Activated T-cell treated with anti-CD3 and anti-CD28 coated beads for 48 hours (primary cell): ENCODE measurements around the gene COX5B.
"Not testable (repeated sequence)": the region's sequence is repeated elsewhere in the genome, so short reads cannot be mapped to it uniquely, and the experiment has no call there.

ENCODE experiments used
- DNase-seq: peaks from one replicate; pipeline ENCODE4 v3.0.0-alpha.2; 2020; ENCODE audit warnings: low read depth

COX5B gene

DNA sequence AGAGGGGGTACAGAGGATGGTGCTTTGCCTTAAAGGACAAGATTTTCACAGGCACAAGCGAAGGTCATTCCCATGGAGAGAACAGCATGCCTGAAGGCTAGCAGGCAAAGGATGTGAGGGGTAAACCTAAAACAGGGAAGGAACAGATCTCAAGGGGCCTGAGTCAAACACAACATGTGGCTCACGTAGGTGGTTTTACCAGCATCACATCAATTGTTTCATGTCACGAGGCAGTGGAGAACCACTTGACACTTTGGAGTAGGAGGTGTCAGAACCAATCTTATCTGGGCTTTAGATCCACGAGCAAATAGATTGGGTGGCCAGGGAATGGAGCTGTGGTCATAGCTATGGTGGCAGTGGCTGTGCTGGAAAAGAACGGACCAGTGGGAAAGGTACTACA is 8.4 kb downstream of the COX5B start:
- DNase-seq = no peak

DNA sequence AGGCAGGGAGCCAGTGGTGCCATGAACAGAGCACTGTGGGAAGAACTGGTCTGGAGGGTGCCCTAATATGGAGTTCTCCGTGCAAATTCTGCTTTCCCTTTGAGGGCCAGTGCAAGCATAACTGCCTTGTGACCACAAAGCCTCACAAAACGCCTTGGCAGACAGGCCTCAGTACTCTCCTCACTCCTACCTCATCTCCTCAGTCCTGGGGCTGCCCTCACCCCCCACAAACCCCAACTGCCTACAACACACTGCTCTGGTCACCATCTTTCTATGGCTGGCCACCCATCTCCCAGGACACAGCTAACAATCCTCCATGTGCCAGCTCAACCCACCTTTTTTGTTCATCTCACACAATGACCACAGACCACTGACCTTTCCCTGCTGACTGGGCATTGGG is 8.9 kb downstream of the COX5B start:
- no peak for DNase-seq

DNA sequence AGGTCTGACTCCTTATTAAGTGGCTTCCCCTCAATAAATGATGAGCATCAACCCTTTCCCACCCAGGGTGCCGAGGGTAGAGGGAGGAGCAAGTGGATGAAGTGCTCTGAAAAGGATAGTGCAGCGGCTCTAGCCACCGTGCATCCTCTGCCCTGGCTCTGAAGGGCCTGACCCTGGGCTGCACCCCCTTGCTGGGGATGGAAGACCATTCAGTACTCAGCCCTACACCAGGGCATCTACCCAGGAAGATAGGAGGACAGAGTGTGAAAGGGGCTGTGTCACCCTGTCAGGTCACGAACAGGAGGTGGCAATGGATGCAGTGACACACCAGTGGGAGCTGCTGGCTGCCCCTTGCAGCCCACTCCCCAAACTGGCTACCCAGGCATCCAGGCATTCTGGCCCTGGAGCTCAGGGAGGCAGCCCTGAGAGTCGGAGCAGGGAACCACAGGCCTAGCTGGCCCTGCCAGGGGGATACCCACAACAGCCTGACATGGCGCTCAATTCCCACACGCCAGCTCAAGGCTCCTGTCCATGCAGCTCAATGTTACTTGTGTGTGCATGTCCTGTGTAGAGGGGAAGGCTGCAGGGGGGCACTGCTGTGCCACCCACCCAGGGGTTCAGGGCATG is 10.4 kb downstream of the COX5B start:
- no peak for DNase-seq

DNA sequence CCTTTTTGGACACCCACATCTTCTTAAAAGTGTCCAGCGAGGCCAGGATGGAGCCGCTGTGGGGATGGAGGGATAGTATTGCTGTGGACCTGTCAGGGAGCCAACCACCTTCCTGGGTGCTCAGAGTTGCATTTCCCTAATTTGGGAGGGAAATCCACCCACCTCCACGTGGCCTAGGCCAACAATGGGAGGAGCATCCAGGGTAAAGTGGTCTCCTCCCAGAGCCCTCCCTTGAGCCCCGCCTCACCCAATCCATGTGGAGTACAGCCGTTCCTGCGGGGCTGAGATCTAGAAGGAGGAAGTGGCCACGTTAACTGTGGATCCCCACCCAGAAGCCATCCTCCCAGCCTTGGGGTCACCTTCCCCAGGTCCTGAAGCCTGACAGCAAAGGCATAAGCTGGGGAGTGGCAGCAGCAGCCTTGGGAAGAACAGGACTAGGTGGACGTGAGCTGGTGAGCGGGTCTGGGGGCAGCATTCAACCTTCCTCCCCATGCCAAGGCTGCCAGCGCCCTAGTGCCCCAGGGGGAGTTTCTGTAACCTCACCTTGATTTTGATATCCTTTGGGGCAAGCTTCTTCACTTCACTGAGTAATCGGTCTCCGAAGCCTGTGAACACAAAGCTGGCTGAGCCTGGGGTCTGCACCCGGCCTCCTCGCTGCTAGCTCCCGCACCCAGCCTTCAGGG is 11.2 kb downstream of the COX5B start:
- no peak for DNase-seq

DNA sequence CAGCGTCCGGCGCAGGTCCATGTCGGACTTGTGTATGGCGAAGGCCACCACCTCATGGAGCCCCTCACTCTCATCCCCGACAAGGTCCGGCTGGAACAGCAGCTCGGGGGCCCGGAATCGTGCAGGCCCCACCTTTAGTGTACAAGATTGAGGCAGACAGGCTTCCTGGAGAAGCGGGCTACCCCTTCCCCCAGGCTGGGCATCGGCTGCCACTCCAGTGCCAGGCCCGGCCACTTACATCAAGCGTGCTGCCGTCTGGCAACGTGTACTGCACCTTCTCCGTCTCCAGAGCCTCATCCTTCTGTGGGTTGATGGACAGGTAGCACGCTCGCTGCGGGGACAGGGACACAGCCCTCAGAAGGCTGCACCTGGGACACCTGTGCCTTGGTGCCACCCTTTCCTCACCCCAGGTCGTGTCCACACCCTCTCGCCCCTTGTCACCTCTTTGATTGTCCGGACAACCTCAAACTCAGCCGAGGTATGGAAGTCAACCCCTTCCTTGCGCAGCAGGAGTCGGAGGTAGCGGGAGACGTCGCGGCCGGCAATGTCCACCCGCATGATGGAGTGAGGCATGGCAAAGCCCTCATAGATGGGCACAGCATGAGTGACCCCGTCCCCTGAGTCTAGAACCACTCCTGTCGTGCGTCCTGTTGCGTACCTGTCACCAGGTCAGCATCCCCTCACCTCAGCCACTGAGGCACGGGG is 12.3 kb downstream of the COX5B start:
- no peak for DNase-seq

DNA sequence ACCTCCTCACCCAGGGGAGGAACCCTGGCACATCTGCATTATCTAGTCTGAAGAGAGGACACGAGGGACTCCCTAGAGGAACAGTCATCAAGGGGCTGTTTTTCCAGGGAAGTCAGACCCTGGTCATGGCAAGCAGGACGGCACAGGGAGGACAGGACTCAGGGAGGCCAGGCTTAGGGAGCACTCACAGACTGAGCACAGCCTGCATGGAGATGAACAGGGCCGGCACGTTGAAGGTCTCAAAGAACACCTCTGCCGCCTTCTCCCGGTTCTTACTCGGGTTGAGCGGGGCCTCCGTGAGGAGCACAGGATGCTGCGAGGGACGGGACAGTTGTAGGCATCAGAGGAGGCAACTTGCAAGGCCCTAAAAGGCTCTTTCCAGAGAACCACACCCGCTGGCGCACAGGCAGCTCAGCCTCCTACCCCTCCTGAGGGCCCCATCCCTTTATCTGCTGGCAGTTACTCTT is 12.9 kb downstream of the COX5B start:
- DNase-seq = no peak

DNA sequence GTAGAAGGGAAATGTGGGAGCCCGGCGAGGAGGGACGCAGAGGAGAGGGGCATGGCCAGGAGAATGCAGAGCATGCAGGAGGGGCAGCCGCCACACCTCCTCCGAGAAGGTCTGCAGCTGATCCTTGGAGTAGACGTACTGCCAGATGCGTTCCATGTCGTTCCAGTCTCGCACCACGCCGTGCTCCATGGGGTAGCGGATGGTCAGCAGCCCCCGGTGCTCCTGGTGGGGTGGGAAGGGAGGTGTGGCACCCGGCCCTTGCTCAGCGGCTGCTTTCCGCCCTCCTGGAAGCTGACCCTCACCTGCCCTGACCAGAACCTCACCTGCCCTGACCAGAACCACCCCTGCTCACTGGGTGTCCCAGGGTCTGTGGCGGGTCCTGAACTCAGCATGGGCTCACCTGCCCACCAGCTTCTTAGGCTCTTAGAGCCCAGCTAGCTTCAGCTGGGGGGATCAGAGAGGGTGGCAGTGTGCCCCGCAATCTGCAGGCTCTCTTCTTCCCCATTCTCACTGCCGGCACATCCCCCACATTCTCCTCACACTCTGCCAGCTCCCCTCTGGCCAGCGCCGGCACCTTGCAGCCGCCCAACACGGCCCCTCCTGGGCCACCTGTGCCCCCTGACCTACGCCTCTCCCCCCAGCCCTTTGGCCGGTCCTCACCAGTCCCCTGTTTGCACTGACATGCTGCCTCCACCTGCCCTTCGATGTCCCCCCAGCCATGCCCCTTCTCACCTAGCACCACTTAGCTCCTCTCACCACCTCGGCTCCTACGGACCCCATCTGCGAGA is 13.6 kb downstream of the COX5B start:
- DNase-seq = no peak

DNA sequence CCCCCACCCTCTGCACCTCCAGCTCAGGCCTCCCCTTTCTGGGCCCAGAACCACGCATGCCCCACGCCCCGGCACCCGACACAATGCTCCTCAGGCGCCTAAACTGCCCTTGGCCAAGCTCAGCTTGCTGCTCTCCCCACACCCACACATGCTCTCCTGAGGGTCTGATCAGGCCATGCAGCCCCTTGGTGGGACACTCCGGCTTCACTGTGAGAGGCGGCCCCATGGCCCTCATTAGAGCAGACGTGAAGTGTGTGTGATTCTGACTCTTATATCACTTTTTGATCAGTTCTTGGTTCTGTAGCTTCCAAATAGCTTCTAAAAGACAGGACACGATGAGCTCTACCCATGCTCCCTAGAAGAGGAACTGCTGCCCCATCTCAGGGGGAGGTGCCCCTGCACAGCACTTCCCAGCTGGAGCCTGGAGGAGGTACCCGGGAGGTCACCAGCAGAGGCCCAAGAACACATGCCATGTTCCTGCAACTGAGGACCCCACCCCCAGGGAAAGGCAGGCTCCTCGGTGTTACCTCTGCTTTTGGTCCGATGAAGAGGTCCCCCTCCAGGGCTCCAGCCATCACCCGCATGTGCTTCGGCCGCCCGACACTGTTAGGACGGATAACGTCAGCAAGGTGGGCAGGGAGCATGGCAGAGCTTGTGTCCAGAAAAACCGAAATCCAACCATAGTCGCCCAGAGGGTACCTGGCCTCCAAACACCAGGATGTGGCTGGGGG is 14.3 kb downstream of the COX5B start:
- DNase-seq = no peak

DNA sequence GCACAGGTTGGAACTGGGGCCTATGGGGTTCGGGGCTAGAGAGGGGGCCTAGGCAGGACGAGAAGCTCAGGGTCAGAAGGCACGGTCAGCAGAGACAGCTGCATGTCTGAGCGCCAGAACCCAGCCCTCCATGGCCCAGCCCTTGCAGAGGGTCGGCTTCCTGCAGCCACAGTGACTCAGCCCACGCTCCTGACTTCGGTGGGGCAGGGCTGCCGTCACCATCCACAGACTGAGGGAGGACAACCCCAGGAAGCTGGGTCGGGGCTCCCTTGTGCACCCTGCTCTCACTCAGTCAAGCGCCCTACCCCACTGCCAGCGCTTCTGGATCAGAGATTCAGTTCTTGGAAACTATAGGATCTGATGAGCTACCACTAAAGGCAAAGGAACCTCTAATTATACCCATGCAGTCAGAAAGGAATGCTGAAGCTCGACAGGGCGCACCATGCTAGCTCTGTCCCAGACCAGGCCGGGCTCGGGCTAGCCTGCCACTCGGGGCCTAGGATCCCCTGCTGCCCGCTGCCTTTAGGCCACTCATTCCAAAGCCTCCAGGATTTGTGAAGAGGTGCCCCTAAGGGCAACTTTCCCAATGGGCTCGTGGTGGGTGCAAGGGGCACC is 15.0 kb downstream of the COX5B start:
- no peak for DNase-seq

DNA sequence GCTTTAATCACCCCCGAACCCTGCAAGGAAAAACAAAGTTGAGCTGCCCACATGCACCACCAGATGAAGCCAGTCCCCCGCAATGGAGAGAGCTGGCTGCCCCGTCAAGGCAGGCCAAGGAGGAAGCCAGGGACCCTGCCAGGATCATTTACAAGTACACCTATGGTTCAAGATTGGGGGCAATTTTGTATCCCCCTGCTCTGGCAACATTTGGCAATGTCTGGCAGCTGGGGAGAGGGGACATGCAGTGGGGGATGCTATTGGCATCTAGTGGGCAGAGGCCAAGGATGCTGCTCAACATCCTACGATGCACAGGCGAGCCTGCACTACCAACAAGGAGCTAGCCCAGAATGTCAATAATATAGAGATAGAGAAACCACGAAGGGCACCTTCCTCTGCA is 16.1 kb downstream of the COX5B start:
- no peak for DNase-seq

DNA sequence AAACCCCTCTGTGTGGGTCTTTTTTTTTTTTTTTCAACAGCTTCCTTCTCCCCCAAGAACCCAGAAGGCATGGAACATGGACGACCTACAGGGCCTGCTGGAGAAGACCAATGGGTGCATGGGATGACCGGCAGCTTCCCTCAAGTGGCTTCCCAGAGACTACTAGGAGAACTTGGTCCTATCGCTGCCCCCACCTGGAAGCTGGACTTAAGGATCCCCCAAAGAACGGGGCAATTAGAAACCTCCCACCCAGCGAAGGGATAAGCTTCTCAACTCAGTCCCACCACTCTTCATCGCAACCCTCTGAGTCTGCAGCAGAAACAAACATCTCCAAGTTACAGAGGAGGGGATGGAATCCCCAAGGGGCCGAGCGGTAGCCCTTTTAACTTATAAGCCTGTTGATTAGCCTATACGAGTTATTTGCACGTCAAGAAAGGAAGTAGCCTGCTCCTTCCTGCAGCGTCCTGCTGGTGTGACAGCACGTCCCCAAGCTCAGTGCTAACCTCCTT is 16.6 kb downstream of the COX5B start:
- DNase-seq = no peak

DNA sequence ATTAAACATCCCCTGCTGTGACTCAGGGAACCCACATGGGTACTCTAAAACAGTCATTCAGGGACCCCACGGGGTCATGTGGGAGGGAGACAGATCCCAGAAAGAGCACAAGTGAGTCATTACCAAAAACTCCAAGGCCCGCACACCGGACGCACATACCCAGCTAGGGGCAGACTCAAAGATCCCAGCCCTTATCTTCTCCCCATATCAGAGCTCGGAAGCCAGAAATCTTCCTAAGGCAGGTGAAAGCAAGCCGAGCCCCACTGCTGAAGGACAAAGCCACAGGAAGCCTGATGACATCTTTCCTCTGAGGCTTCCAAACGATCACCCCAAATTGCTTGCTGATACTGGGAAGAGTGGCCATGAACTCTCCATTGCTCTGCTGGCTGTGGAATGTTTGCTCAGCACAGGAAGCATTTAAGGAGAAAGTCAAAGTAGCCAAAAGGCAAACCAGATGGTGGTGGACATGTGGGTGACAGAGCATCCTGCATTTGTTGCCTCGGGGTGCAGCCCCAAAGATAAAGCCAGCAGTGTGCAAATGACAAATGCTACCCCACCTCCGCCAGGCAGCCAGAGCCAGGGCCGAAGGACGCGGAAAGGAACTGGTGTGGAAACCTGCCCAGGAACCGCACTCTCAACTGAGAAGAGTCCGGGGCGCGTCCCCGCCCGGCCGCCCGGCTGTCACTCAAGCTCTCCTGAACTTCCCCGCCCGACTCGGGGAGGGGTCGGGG is 17.2 kb downstream of the COX5B start:
- peak; percentile 82 for DNase-seq

DNA sequence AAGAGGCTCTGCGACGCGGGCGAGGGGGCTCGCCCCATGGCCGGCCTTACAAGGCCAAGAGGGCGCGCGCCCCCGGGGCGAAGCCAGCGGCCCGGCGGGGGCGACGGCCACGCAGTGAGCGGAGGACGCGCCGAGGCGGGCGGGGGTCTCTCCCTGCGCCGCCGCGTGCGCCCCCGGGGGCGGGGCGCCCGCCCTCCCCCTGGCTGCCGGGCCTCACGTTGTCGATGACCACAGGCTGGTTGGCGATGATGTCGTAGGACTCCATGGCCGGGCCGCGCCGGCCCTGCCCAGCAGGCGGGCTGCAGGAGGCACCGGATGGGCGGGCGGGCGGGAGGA is 17.7 kb downstream of the COX5B start:
- DNase-seq = no peak

DNA sequence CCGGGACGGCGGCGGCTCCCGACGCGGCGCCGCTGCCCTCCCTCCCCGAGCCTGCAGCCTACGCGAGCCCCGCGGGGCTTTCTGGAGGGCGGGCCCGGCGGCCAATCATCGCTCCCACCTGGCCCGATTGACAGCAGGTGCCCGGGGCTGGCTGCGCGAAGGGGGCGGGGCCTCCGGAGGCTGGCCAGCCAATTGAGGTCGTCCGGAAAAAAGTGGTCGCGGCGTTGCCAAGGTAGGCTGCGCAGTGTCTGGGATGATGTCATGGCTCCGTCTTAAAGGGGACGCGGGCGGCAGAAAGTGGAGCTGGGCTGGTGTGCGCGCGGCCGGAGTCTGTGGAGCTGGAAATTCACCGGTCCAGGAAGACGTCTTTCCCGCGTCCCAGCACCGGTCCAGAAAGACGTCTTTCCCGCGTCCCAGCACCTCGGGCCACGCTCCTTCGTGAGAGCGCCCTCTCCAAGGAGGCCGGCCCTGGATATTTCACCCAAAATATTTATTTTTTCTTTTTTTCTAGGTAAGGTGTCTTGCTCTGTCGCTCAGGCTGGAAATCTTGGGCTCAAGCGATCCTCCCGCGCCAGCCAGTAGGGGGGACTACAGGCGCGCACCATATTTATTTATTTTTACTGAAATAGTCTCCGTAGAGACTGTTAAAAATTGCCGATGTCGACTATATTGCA is 18.2 kb downstream of the COX5B start, which contains the start of gene ACTR1B:
TSS of gene ACTR1B (minus strand) at position 83 of the 674 bp plus-strand sequence. CDS start 154 bp downstream, outside the sequence.
- peak; percentile 98 for DNase-seq

DNA sequence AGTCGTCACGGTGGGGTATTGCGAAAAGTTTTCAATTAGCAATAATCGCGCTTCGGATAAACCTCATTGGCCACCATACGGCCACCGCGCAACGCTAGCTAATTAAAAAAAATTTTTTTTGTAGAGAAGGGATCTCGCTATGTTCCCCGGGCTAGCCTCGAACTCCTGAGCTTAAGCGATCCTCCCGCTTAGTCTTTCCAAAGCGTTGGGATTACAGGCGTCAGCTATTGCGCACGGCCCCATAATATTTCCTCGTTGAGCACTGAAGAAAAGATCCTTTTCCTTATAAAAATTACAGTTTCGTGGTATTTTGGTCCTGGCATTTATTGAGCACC is 18.7 kb downstream of the COX5B start:
- DNase-seq = no peak

DNA sequence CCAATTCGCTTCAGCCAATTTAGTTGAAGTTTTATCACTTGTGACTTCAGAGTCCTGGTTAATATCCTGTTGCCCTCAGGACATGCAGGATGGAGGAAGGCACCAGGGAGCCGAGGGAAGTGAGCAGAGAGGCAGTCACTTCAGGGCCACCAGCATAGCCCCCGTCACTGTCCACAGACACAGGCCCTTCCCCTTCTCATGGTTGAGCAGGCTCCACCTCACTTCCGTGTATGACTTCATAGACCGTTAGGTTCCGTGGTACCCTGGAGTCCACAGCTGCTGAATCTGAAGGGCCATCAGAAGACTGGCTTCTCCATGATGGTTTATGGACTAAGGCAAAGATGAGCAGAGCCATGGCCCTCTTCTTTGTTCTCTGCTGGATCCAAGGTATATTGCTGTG is 23.6 kb downstream of the COX5B start, which contains the start of gene C2orf92:
TSS of gene C2orf92 (plus strand) at position 266 of the 400 bp plus-strand sequence. CDS start at position 342, 76 bp downstream.
- no peak for DNase-seq

DNA sequence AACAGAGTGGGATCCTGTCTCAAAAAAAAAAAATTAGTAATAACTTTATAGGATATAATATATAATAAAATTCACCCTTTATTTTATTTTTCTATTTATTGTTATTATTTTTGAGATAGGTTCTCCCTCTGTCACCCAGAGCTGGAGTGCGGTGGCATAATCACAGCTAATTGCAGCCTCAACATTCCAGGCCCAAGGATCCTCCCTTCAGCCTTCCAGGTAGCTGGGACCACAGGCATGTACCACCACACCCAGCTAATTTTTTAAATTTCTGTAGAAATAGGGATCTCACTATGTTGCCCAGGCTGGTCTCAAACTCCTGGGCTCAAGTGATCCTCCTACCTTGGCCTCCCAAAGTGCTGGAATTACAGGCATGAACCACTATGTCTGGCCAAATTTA is 24.6 kb downstream of the COX5B start:
- DNase-seq = no peak

DNA sequence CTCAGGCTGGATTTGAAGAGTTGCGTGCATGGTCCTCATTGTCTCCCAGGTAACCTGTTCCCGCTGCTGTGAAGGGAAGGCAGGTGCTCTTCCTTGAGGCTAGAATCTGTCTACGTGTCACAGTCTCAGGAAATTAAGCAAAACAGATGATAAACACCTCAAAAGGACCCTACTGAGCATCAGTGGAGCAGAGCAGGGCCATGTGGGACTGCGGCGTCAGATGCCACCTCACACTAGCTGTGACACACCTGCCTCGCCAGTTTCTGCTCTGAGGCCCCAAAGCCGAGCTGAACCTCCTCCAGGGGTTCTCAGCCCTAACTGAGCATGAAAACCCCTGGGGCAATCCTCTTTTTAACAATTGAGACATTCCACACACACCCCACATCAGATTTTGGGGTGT is 25.7 kb downstream of the COX5B start:
- DNase-seq = no peak

DNA sequence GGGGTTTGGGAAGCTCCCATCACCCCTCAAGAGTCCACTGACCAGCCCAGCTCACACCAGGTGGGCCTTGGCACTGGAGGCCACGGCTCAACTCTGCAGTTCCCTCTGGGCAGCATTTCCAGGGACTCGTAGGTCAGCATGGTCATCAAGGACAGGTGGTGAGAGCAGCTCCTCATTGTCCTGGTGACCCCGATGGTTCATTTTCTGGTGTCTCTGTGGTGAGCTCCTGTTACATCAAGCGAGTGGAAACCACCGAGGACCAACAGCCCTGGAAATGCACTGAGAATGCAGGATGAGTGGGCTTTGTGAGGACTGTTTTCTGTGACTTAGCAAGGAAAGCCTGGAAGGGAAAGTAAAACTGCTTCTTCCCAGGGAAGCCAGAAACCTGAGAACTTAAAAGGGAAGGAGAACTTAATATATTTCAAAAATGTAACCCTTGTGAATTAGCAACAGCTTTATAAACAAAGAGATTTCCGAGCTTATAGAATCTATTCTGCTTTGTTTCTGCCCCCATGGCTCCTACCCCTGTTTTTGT is 26.8 kb downstream of the COX5B start:
- DNase-seq = not testable (repeated sequence)
